SJSA1 (cell line): Measurements from ENCODE around the gene PLPPR1. TPM values are rescaled to one million over a fixed set of nuclear protein-coding genes. Genes with fewer than 3 reads are reported as not detected.

Source experiments
- DNase-seq, 2 experiments: peaks; one replicate each; pipeline ENCODE4 v3.0.0-alpha.2; 2015 to 2020; ENCODE audit warnings: low spot score in 2 of 2, low read depth in 1 of 2
- H3K27ac ChIP-seq: fragments of 250-450 bp; sonication (Bioruptor Pico); 2 replicates; pipeline ENCODE4 v1.5.1; 2020; ENCODE audit warnings: mild to moderate bottlenecking, moderate library complexity
- H3K27me3 ChIP-seq: fragments of 250-450 bp; sonication (Bioruptor Pico); replicated peaks from 2 replicates; pipeline ENCODE4 v1.5.1; 2020; ENCODE audit warnings: mild to moderate bottlenecking, moderate library complexity
- H3K36me3 ChIP-seq: fragments of 250-450 bp; sonication (Bioruptor Pico); 2 replicates; pipeline ENCODE4 v1.5.1; 2020; ENCODE audit warnings: mild to moderate bottlenecking
- H3K4me1 ChIP-seq: fragments of 250-450 bp; sonication (Bioruptor Pico); replicated peaks from 2 replicates; pipeline ENCODE4 v1.6.1; 2021; ENCODE audit warnings: mild to moderate bottlenecking
- H3K4me3 ChIP-seq: fragments of 250-450 bp; sonication (Bioruptor Pico); 2 replicates; pipeline ENCODE4 v1.5.1; 2020; ENCODE audit warnings: mild to moderate bottlenecking
- H3K9me3 ChIP-seq: fragments of 250-450 bp; sonication (Bioruptor Pico); replicated peaks from 2 replicates; pipeline ENCODE4 v1.5.1; 2020; ENCODE audit warnings: mild to moderate bottlenecking
- total RNA-seq: library from RNA; depleted of rRNA; stranded (reverse); fragments of >200 nt; shearing (Covaris generic); gene quantifications from 2 replicates; pipeline ENCODE4 v1.2.3, GENCODE V29; 2014

Gene PLPPR1
- total RNA-seq, 1 experiment from 2014 or later = not detected

DNA sequence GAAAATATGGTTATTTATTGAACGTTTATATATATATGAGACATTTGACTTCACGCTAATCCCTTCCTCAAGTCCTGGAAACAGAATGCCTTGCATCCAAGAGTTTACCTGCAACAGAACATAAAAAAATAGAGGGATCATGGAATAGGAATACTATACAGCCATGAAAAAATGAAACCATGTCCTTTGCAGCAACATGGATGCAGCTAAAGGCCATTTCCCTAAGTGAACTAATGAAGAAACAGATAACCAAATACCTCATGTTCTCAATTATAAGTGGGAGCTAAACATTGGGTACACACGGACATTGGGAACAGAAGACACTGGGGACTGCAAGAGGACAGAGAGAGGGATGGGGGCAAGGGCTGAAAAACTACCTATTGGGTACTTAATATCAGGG lies 343.3 kb downstream of the PLPPR1 start:
- DNase-seq = no peak

DNA sequence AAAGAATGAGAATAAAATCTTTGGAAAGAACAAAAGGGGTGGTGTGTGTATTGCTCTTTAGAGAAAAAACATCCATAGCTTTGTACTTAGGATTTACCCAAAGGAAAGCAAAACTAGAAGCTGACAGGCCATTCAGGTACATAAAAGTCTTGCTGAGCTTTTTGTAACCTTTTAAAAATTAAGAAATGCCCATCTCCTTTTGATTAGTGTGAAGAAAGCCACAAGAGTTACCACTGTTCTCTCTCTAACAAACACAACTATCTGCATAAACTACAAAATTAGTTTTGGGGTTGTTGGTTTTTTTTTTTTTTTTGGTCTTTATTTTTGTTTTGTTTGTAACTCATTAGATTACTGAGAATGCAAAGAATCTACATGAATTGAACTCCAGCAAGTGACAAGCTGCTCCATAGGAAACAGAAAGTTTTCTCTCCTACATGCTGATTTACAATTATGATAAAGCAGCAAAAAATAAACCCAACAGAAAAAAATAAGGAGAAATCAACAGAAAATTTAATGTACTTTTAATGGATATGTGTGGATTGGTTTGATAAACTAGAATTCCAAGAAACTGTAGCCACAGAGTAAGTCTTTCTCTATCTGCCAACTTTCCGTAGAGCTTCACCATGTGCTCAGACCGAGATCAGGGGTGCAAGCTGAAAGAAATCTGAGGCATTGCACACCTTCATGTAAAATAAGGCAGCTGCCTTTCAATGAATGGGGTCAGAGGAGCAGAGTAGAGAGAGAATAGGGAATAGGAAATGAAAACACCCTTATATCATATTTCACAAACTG lies 344.0 kb downstream of the PLPPR1 start:
- DNase-seq = no peak
- Histone ChIP-seq H3K9me3 (no peaks in the 10 kb centered on the region), H3K4me3 (no peak overlapping the region), H3K4me1 (peaks cover 21% of the 10 kb centered on the region), H3K27ac (no peak overlapping the region), H3K27me3 (no peaks in the 10 kb centered on the region), H3K36me3 (no peaks in the 10 kb centered on the region)

More for the DNA sequence above, 343.3 kb downstream of the PLPPR1 start:
- Histone ChIP-seq H3K4me1 (peaks cover 21% of the 10 kb centered on the region), H3K9me3 (no peaks in the 10 kb centered on the region), H3K27me3 (no peaks in the 10 kb centered on the region), H3K27ac (no peak overlapping the region), H3K4me3 (no peak overlapping the region), H3K36me3 (no peaks in the 10 kb centered on the region)
